ENCODE results near the gene TSPAN14. TPM values are rescaled to one million over a fixed set of nuclear protein-coding genes. Genes with fewer than 3 reads are reported as not detected.
A peak's percentile ranks its signal among the peaks of the same experiment; 100 is the strongest.

Gene TSPAN14
- total RNA-seq, 3 donors from 2014 or later (not counting 1 experiment from before 2014, with no cell fraction given) = 126 to 180 (median 173) TPM

DNA sequence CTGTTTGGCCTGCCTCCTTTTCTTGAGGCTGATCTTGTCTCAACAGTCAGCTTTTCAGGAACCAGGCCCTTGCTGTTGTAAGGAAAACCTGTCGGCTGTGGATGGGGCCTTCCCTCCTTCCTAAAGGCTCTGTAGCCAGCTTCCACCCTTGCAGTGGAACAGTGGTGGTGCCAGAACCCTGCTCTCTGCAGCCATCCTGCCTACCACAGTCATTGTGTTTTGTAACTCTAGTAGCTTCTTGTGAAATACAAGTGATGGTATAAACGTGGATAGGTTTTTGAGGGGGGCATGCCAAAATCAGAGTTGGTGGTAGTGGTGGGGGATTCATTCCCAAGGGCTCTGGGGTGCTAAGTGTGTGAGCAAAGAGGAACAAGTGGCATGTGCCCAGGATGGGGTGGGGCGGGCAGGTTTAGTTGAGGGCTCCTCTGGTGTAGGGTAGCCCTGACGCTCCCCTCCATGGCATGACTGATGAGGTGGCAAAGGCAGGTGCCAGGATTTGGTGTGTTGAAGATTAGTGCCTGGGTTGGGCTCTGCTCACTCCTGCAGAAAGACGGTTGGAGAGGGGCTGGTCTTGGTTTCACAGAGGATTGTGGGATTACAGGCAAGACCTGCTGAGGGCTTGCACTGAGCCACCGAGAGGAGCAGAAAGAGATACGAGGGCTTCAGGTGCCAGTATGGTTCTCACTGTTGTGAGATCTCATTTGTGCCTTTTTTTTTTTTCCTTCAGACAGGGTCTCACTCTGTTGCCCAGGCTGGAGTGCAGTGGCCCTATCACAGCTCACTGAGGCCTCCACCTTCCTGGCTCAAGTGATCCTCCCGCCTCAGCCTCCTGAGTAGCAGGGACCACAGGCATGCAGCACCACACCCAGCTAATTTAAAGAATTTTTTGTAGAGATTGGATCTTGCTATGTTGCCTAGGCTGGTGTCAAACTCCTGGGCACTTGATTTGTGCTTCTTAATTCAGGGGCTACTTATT, 7.4 kb downstream of the TSPAN14 start:
- H3K27me3 Mint-ChIP-seq (ENCODE audit: low read depth in 2 of 2) = no peaks in the 10 kb centered on the region
- peak overlapping the region; percentile 96 for H3K4me3 Mint-ChIP-seq
- peak overlapping the region; percentile 91 to 92 for H3K27ac Mint-ChIP-seq
- peaks cover 6% of the 10 kb centered on the region for H3K36me3 ChIP-seq (ENCODE audit: control insufficient read depth, insufficient read depth, low read length)
- H3K27me3 ChIP-seq (ENCODE audit: control insufficient read depth, insufficient read depth, low read length) = no peaks in the 10 kb centered on the region
- TF ChIP-seq, protein P1, sequence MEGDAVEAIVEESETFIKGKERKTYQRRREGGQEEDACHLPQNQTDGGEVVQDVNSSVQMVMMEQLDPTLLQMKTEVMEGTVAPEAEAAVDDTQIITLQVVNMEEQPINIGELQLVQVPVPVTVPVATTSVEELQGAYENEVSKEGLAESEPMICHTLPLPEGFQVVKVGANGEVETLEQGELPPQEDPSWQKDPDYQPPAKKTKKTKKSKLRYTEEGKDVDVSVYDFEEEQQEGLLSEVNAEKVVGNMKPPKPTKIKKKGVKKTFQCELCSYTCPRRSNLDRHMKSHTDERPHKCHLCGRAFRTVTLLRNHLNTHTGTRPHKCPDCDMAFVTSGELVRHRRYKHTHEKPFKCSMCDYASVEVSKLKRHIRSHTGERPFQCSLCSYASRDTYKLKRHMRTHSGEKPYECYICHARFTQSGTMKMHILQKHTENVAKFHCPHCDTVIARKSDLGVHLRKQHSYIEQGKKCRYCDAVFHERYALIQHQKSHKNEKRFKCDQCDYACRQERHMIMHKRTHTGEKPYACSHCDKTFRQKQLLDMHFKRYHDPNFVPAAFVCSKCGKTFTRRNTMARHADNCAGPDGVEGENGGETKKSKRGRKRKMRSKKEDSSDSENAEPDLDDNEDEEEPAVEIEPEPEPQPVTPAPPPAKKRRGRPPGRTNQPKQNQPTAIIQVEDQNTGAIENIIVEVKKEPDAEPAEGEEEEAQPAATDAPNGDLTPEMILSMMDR (IDR thresholded peaks at IDR 0.05) = no peak
- H3K36me3 Mint-ChIP-seq = no peaks in the 10 kb centered on the region
- DNase-seq (peak in 1 of 2 donors; percentile 19), ATAC-seq (no peak)
- intact Hi-C loops (cut with micrococcal nuclease) = no loop called here
- H3K9me3 ChIP-seq (ENCODE audit: control insufficient read depth, insufficient read depth, low read length) = no peaks in the 10 kb centered on the region
- no peak overlapping the region for H3K4me3 ChIP-seq (ENCODE audit: low read length)
- H3K27ac ChIP-seq (ENCODE audit: low read length) = peak overlapping the region; percentile 73
- H3K9me3 Mint-ChIP-seq = no peaks in the 10 kb centered on the region
- H3K4me1 ChIP-seq (ENCODE audit: control insufficient read depth, insufficient read depth, low read length) = peaks cover 99% of the 10 kb centered on the region
- 54% methylated on average over 8 of the region's 8 CpGs for whole genome bisulfite sequencing (ENCODE audit: insufficient coverage)
- H3K4me1 Mint-ChIP-seq = peaks cover 89 to 94% of the 10 kb centered on the region in 2 donors

DNA sequence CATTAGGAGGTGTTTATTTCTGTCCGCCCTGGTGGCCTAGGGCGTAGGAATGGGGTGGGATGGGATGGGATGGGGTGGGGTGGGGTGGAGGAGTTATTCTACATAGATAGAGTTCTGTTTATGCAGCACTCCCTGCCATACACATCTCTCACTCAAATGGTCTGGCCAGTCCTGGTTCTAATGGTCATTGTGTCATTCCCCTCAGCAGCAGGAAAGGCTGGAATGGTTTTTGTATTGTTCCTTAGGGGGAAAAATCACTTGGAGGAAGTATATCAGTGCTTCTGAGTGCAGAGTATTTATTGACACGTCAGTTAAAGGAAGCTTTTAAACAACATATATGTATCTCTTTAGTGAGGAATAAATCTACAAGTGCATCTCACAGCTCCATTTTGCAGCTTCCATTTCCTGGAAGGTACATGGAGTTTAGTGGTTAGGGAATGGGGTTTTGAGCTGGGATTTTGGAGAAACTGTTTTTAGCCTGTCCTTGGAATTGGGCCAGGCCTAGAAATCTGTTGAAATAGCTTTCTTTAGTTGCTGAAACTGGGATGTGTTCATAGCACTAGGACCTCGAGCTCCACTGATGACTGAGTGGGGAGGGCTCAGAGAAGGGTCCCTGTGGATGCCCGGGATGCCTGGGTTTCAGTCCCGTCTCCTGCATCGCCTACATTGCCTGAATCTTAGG, 8.3 kb downstream of the TSPAN14 start:
- peak overlapping the region; percentile 23 for H3K27ac ChIP-seq (ENCODE audit: low read length)
- no peak for ATAC-seq
- Mint-ChIP-seq H3K9me3 (no peaks in the 10 kb centered on the region), H3K4me1 (peaks cover 98 to 100% of the 10 kb centered on the region in 2 donors), H3K27me3 (ENCODE audit: low read depth in 2 of 2) (no peaks in the 10 kb centered on the region), H3K4me3 (peak overlapping the region; percentile 96), H3K36me3 (no peaks in the 10 kb centered on the region), H3K27ac (peak overlapping the region; percentile 91 to 92)
- TF ChIP-seq, protein P1 (IDR thresholded peaks at IDR 0.05) = no peak
- 76% methylated on average over 5 of the region's 7 CpGs for WGBS (ENCODE audit: insufficient coverage)
- no peaks in the 10 kb centered on the region for H3K27me3 ChIP-seq (ENCODE audit: control insufficient read depth, insufficient read depth, low read length)
- intact Hi-C loops (cut with micrococcal nuclease) = no loop called here
- DNase-seq = no peak
- H3K4me1 ChIP-seq (ENCODE audit: control insufficient read depth, insufficient read depth, low read length) = peaks cover 99% of the 10 kb centered on the region
- H3K9me3 ChIP-seq (ENCODE audit: control insufficient read depth, insufficient read depth, low read length) = no peaks in the 10 kb centered on the region
- H3K36me3 ChIP-seq (ENCODE audit: control insufficient read depth, insufficient read depth, low read length) = peaks cover 5% of the 10 kb centered on the region
- H3K4me3 ChIP-seq (ENCODE audit: low read length) = no peak overlapping the region

DNA sequence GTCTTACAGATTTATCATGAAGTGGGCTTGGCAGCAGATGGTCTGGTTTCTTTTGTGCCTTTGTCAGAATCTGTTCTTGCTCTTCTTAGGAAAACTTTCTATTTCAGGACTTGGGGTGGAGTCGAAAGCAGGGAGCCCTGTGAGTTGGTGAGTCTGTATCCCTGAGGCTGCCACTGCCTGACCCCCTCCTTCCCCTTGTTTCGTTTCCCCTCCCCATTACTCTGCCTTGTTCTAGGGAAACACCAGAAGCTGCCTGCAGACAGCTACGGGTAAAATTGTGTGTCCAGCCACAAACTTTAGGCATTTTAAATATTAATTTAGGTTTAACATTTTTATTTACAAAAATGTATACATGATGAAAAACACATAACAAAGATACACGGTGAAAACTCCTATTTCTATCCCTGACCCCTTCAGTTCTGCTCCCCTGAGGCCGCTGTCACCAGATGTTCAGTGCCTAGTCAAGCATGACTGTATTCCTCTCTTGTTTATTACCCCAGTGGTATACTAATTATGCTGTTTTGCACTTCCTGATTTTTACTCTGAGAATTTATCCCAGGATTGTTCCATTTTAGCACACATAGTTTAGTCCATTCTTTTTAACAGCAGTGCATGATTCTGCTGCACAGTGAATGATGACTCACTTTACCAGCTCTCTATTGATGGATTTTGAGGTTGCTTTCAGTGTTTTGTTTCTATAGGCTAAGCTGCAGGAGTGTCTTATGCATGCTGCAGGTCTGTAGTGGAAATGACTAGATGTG, 9.1 kb downstream of the TSPAN14 start:
- no peaks in the 10 kb centered on the region for H3K36me3 Mint-ChIP-seq
- DNase-seq (peak in 1 of 2 donors; percentile 39), ATAC-seq (peak in 1 of 3 donors; percentile 9)
- no peaks in the 10 kb centered on the region for H3K9me3 Mint-ChIP-seq
- peak overlapping the region; percentile 84 for H3K4me3 Mint-ChIP-seq
- Histone ChIP-seq H3K4me1 (ENCODE audit: control insufficient read depth, insufficient read depth, low read length) (peaks cover 99% of the 10 kb centered on the region), H3K27me3 (ENCODE audit: control insufficient read depth, insufficient read depth, low read length) (no peaks in the 10 kb centered on the region), H3K36me3 (ENCODE audit: control insufficient read depth, insufficient read depth, low read length) (peaks cover 3% of the 10 kb centered on the region), H3K27ac (ENCODE audit: low read length) (peak overlapping the region; percentile 62), H3K4me3 (ENCODE audit: low read length) (no peak overlapping the region), H3K9me3 (ENCODE audit: control insufficient read depth, insufficient read depth, low read length) (no peaks in the 10 kb centered on the region)
- intact Hi-C loops (cut with micrococcal nuclease) = no loop called here
- 58% methylated on average over 4 of the region's 5 CpGs for WGBS (ENCODE audit: insufficient coverage)
- peaks cover 100% of the 10 kb centered on the region in 2 donors for H3K4me1 Mint-ChIP-seq
- TF ChIP-seq, protein P1 (IDR thresholded peaks at IDR 0.05) = no peak
- peak overlapping the region; percentile 91 to 92 for H3K27ac Mint-ChIP-seq
- H3K27me3 Mint-ChIP-seq (ENCODE audit: low read depth in 2 of 2) = no peaks in the 10 kb centered on the region
